HCT116 (cell line): Measurements from ENCODE around the gene ARHGAP31. TPM values are rescaled to one million over a fixed set of nuclear protein-coding genes. Genes with fewer than 3 reads are reported as not detected.

Source experiments
- ATAC-seq: fragments of 200-7000 bp; cut with Tn5 transposase; 2 replicates; pipeline ENCODE4 v1.9.1; 2020; ENCODE audit warnings: mild to moderate bottlenecking, moderate library complexity
- BruUV-seq: library from RNA; stranded (reverse); fragments of 400-500 nt; replicated peaks from 2 replicates; lab custom pipeline; 2021; lab: Mats Ljungman, UMichigan
- CTCF ChIA-PET: fragments of 300-600 bp; sonication (Branson Sonifier 250); formaldehyde crosslinking; loops from one replicate; lab custom pipeline; 2021; ENCODE audit warnings: antibody characterized with exemption; lab: Charles Lee
- POLR2A ChIA-PET: fragments of 300-600, 350-600 bp; sonication (Branson Sonifier 250); formaldehyde crosslinking; loops from one replicate; lab custom pipeline; 2021; ENCODE audit warnings: antibody characterized with exemption; lab: Charles Lee
- RAD21 ChIA-PET, 2 experiments: fragments of 300-600 bp; sonication (Branson Sonifier 250); formaldehyde crosslinking; loops; one replicate each; lab custom pipeline; 2023; ENCODE audit warnings: low total read pairs in 2 of 2; ENCODE audit not compliant: uncharacterized antibody in 2 of 2, unreplicated experiment in 2 of 2, low non-redundant PET in 1 of 2; lab: Charles Lee
- DNase-seq: peaks from one replicate; pipeline ENCODE4 v3.0.0-alpha.2; 2010; ENCODE audit warnings: low read depth, low spot score
- H2AFZ ChIP-seq: fragments of 200-600 bp; shearing (Covaris generic), sonication (generic); 2 replicates; pipeline ENCODE4 v1.6.1; 2017; ENCODE audit warnings: low read depth, mixed run types, mixed read lengths, antibody characterized with exemption, low read length; ENCODE audit not compliant: poor library complexity, severe bottlenecking
- H3K27ac ChIP-seq: 2 replicates; pipeline ENCODE4 v1.5.1; 2012; ENCODE audit warnings: low read depth, low read length
- H3K27me3 ChIP-seq: fragments of 200-600 bp; sonication (generic); 2 replicates; pipeline ENCODE4 v1.6.1; 2016; ENCODE audit warnings: mixed run types, low read length, mixed read lengths; ENCODE audit not compliant: insufficient read depth
- H3K36me3 ChIP-seq, 2 experiments: fragments of 200-500 bp in 1 of 2; fragments of 200-600 bp in 1 of 2; sonication (Bioruptor generic) in 1 of 2; sonication (generic) in 1 of 2; 2 replicates each; pipeline versions ENCODE4 v1.5.1 to v1.6.1; 2014 to 2016; ENCODE audit warnings: low read length in 2 of 2, inconsistent platforms in 1 of 2, mixed read lengths in 1 of 2, mixed run types in 1 of 2; ENCODE audit not compliant: insufficient read depth in 2 of 2, control insufficient read depth in 1 of 2
- H3K4me1 ChIP-seq, 2 experiments: fragments of 200-600 bp in 1 of 2; sonication (generic) in 1 of 2; 2 replicates each; pipeline versions ENCODE4 v1.5.1 to v1.6.1; 2012 to 2017; ENCODE audit warnings: low read length in 2 of 2, inconsistent platforms in 1 of 2, mild to moderate bottlenecking in 1 of 2, mixed read lengths in 1 of 2, mixed run types in 1 of 2, moderate library complexity in 1 of 2; ENCODE audit not compliant: insufficient read depth in 2 of 2, control insufficient read depth in 1 of 2
- H3K4me2 ChIP-seq: fragments of 200-600 bp; sonication (generic); 2 replicates; pipeline ENCODE4 v1.6.1; 2017; ENCODE audit warnings: mixed run types, low read length, mixed read lengths
- H3K4me3 ChIP-seq, 2 experiments: fragments of 200-600 bp in 1 of 2; sonication (generic) in 1 of 2; replicated peaks in 1 of 2; 2 replicates each; pipeline ENCODE4 v1.5.1; 2011 to 2016; ENCODE audit warnings: low read length in 2 of 2, control low read depth in 1 of 2, low read depth in 1 of 2, mild to moderate bottlenecking in 1 of 2, mixed read lengths in 1 of 2, mixed run types in 1 of 2
- H3K79me2 ChIP-seq: fragments of 200-600 bp; sonication (generic); 2 replicates; pipeline ENCODE4 v1.6.1; 2017; ENCODE audit warnings: mild to moderate bottlenecking, mixed run types, low read length, moderate library complexity, mixed read lengths; ENCODE audit not compliant: insufficient read depth
- H3K9ac ChIP-seq: fragments of 200-600 bp; sonication (generic); 2 replicates; pipeline ENCODE4 v1.6.1; 2016; ENCODE audit warnings: low read length, mixed read lengths
- H3K9me2 ChIP-seq: fragments of 200-600 bp; sonication (generic), shearing (Covaris generic); 2 replicates; pipeline ENCODE4 v1.6.1; 2017; ENCODE audit warnings: mixed run types, mild to moderate bottlenecking, moderate library complexity; ENCODE audit not compliant: insufficient read depth
- H3K9me3 ChIP-seq, 2 experiments: fragments of 200-500 bp in 1 of 2; fragments of 200-600 bp in 1 of 2; sonication (Bioruptor generic) in 1 of 2; sonication (generic) in 1 of 2; 2 replicates each; pipeline ENCODE4 v1.6.1; 2014 to 2017; ENCODE audit warnings: low read length in 2 of 2, mixed read lengths in 2 of 2, inconsistent platforms in 1 of 2, low read depth in 1 of 2, mild to moderate bottlenecking in 1 of 2, mixed run types in 1 of 2, moderate library complexity in 1 of 2; ENCODE audit not compliant: control insufficient read depth in 1 of 2, insufficient read depth in 1 of 2
- H4K20me1 ChIP-seq: fragments of 200-600 bp; sonication (generic), shearing (Covaris generic); 2 replicates; pipeline ENCODE4 v1.6.1; 2017; ENCODE audit warnings: mixed run types, mild to moderate bottlenecking, moderate library complexity; ENCODE audit not compliant: insufficient read depth
- ATF3 ChIP-seq: IDR thresholded peaks from 2 replicates; pipeline ENCODE4 v1.6.1; 2012
- CBX3 ChIP-seq: IDR thresholded peaks from 2 replicates; pipeline ENCODE4 v1.6.1; 2012; ENCODE audit warnings: low read depth
- EGR1 ChIP-seq: IDR thresholded peaks from 2 replicates; pipeline ENCODE4 v1.6.1; 2012; ENCODE audit warnings: low read depth
- ELF1 ChIP-seq: IDR thresholded peaks from 2 replicates; pipeline ENCODE4 v1.6.1; 2012; ENCODE audit warnings: low read depth, borderline replicate concordance
- EZH2 ChIP-seq: fragments of 200-600 bp; sonication (generic); IDR thresholded peaks from 2 replicates; pipeline ENCODE4 v1.6.1; 2017; ENCODE audit warnings: antibody characterized with exemption, mixed run types
- JUND ChIP-seq: IDR thresholded peaks from 2 replicates; pipeline ENCODE4 v1.6.1; 2012
- POLR2AphosphoS5 ChIP-seq: IDR thresholded peaks from 2 replicates; pipeline ENCODE4 v1.6.1; 2011; ENCODE audit warnings: mild to moderate bottlenecking, low read depth, low read length, moderate library complexity
- SP1 ChIP-seq: IDR thresholded peaks from 2 replicates; pipeline ENCODE4 v1.6.1; 2012; ENCODE audit warnings: low read depth
- SRF ChIP-seq: IDR thresholded peaks from 2 replicates; pipeline ENCODE4 v1.6.1; 2012; ENCODE audit warnings: low read depth
- YY1 ChIP-seq: IDR thresholded peaks from 2 replicates; pipeline ENCODE4 v1.6.1; 2011; ENCODE audit warnings: low read length, low read depth, moderate library complexity, mild to moderate bottlenecking; ENCODE audit not compliant: insufficient replicate concordance; ENCODE audit errors: extremely low read depth
- ZNF274 ChIP-seq: fragments of 200-500 bp; sonication (Bioruptor generic); IDR thresholded peaks from 2 replicates; pipeline ENCODE4 v1.6.1; 2014; ENCODE audit warnings: mild to moderate bottlenecking, low read depth, low read length, inconsistent platforms
- intact Hi-C: fragments of 100-400 bp; cut with micrococcal nuclease; formaldehyde crosslinking; loops from 2 replicates; pipeline ENCODE4 v1.10.0; 2022
- total RNA-seq: library from RNA; stranded (reverse); gene quantifications from one replicate; pipeline ENCODE4 v1.2.1, GENCODE V29; 2021; ENCODE audit not compliant: unreplicated experiment
- TF ChIP-seq, protein P1 (sequence below): IDR thresholded peaks from 2 replicates; pipeline ENCODE4 v1.6.1; 2011; ENCODE audit warnings: mild to moderate bottlenecking, low read length, moderate library complexity; ENCODE audit not compliant: insufficient replicate concordance; ENCODE audit errors: extremely low read depth

Gene ARHGAP31
- total RNA-seq, 1 experiment from 2014 or later: 0.93 TPM

GRCh38 chr3:119444590-119444989, 150.4 kb downstream of the ARHGAP31 start:
- BruUV-seq: no TSS peak
- H3K4me2 ChIP-seq: no peak overlapping the region
- ATAC-seq: no peak
- no peaks in the 10 kb centered on the region for H3K27me3 ChIP-seq
- no peaks in the 10 kb centered on the region for H3K4me1 ChIP-seq
- H3K27ac ChIP-seq: no peak overlapping the region
- H3K9me2 ChIP-seq: no peaks in the 10 kb centered on the region
- no peak overlapping the region for H3K9ac ChIP-seq
- H4K20me1 ChIP-seq: no peaks in the 10 kb centered on the region
- ChIA-PET RAD21 (no interaction called here), POLR2A (no interaction called here), CTCF (no interaction called here)
- no peaks in the 10 kb centered on the region for H3K9me3 ChIP-seq
- DNase-seq: no peak
- no peak overlapping the region for H2AFZ ChIP-seq
- no peak for TF ChIP-seq YY1
- TF ChIP-seq EGR1: no peak
- no peak for TF ChIP-seq ATF3
- TF ChIP-seq EZH2: no peak
- TF ChIP-seq CBX3: no peak
- TF ChIP-seq POLR2AphosphoS5: no peak
- TF ChIP-seq, protein P1, sequence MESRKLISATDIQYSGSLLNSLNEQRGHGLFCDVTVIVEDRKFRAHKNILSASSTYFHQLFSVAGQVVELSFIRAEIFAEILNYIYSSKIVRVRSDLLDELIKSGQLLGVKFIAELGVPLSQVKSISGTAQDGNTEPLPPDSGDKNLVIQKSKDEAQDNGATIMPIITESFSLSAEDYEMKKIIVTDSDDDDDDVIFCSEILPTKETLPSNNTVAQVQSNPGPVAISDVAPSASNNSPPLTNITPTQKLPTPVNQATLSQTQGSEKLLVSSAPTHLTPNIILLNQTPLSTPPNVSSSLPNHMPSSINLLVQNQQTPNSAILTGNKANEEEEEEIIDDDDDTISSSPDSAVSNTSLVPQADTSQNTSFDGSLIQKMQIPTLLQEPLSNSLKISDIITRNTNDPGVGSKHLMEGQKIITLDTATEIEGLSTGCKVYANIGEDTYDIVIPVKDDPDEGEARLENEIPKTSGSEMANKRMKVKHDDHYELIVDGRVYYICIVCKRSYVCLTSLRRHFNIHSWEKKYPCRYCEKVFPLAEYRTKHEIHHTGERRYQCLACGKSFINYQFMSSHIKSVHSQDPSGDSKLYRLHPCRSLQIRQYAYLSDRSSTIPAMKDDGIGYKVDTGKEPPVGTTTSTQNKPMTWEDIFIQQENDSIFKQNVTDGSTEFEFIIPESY: no peak
- no peak for TF ChIP-seq SRF
- no peak for TF ChIP-seq SP1
- no peak for TF ChIP-seq ZNF274
- no peak for TF ChIP-seq JUND
- TF ChIP-seq ELF1: no peak
- H3K79me2 ChIP-seq: peaks cover 5% of the 10 kb centered on the region; the same call in 1 of the 2 replicates
- H3K36me3 ChIP-seq: peaks cover 21 to 22% of the 10 kb centered on the region in 2 experiments
- intact Hi-C loops: no loop called here
- H3K4me3 ChIP-seq: no peak overlapping the region
